Loucy (cell line): ENCODE results near the gene ABCC11.

Experiments used
- H2AFZ ChIP-seq: fragments of 200-600 bp; sonication (generic); 2 replicates; pipeline ENCODE4 v1.6.0; 2016; ENCODE audit warnings: antibody characterized with exemption, mild to moderate bottlenecking, low read length, moderate library complexity
- H3F3A ChIP-seq: fragments of 200-600 bp; 2 replicates; pipeline ENCODE4 v1.6.0; 2016; ENCODE audit warnings: antibody characterized with exemption, low read depth, mild to moderate bottlenecking
- H3K27me3 ChIP-seq: fragments of 200-600 bp; sonication (generic); 2 replicates; pipeline ENCODE4 v1.6.1; 2014; ENCODE audit warnings: low read length, mild to moderate bottlenecking; ENCODE audit not compliant: insufficient read depth, poor library complexity, severe bottlenecking
- H3K36me3 ChIP-seq: fragments of 200-600 bp; sonication (generic); 2 replicates; pipeline ENCODE4 v1.6.1; 2016; ENCODE audit warnings: low read length; ENCODE audit not compliant: insufficient read depth
- H3K4me1 ChIP-seq: fragments of 200-600 bp; sonication (generic); 2 replicates; pipeline ENCODE4 v1.5.1; 2014; ENCODE audit warnings: low read length, mild to moderate bottlenecking; ENCODE audit not compliant: insufficient read depth, poor library complexity, severe bottlenecking
- H3K4me2 ChIP-seq: fragments of 200-600 bp; sonication (generic); 2 replicates; pipeline ENCODE4 v1.6.0; 2014; ENCODE audit warnings: antibody characterized with exemption, low read length, low read depth, mild to moderate bottlenecking; ENCODE audit not compliant: poor library complexity, severe bottlenecking
- H3K4me3 ChIP-seq: fragments of 200-600 bp; sonication (generic); 2 replicates; pipeline ENCODE4 v1.5.1; 2014; ENCODE audit warnings: low read length, mild to moderate bottlenecking, mixed read lengths; ENCODE audit not compliant: poor library complexity, severe bottlenecking
- H3K79me2 ChIP-seq: fragments of 200-600 bp; sonication (generic); 2 replicates; pipeline ENCODE4 v1.6.1; 2014; ENCODE audit warnings: low read length; ENCODE audit not compliant: insufficient read depth
- H3K9ac ChIP-seq: fragments of 200-600 bp; sonication (generic); 2 replicates; pipeline ENCODE4 v1.6.0; 2014; ENCODE audit warnings: mild to moderate bottlenecking, low read depth, low read length, moderate library complexity; ENCODE audit not compliant: poor library complexity, severe bottlenecking
- H3K9me2 ChIP-seq: fragments of 200-600 bp; sonication (generic); replicated peaks from 2 replicates; pipeline ENCODE4 v1.6.1; 2016; ENCODE audit warnings: low read depth, low read length, mixed read lengths
- H3K9me3 ChIP-seq: fragments of 200-600 bp; sonication (generic); 2 replicates; pipeline ENCODE4 v1.6.1; 2014; ENCODE audit warnings: mild to moderate bottlenecking, antibody characterized with exemption, low read length, low read depth; ENCODE audit not compliant: insufficient read depth
- H4K20me1 ChIP-seq: fragments of 200-600 bp; sonication (generic); 2 replicates; pipeline ENCODE4 v1.6.0; 2014; ENCODE audit warnings: antibody characterized with exemption, low read length, mild to moderate bottlenecking; ENCODE audit not compliant: insufficient read depth, poor library complexity, severe bottlenecking
- CTCF ChIP-seq: fragments of 200-600 bp; sonication (generic); conservative IDR thresholded peaks from 2 replicates; pipeline ENCODE4 v1.5.1; 2014; ENCODE audit warnings: mild to moderate bottlenecking, antibody characterized with exemption, low read length
- EZH2phosphoT487 ChIP-seq: fragments of 200-600 bp; IDR thresholded peaks from 2 replicates; pipeline ENCODE4 v1.6.1; 2018; ENCODE audit warnings: antibody characterized with exemption, mild to moderate bottlenecking, moderate library complexity, borderline replicate concordance

ABCC11 gene

GRCh38 chr16:48133455-48134211, 113.7 kb downstream of the ABCC11 start:
- no peaks in the 10 kb centered on the region for H3K4me1 ChIP-seq
- H3F3A ChIP-seq: no peaks in the 10 kb centered on the region
- TF ChIP-seq EZH2phosphoT487 (no peak), CTCF (no peak)
- no peak overlapping the region for H3K4me3 ChIP-seq
- no peak overlapping the region for H2AFZ ChIP-seq
- no peaks in the 10 kb centered on the region for H3K9me3 ChIP-seq
- H3K9me2 ChIP-seq: no peaks in the 10 kb centered on the region
- H3K9ac ChIP-seq: no peak overlapping the region
- H3K79me2 ChIP-seq: no peaks in the 10 kb centered on the region
- no peaks in the 10 kb centered on the region for H4K20me1 ChIP-seq
- no peaks in the 10 kb centered on the region for H3K36me3 ChIP-seq
- H3K27me3 ChIP-seq: no peaks in the 10 kb centered on the region
- H3K4me2 ChIP-seq: no peak overlapping the region

GRCh38 chr16:48132696-48133095, 114.6 kb downstream of the ABCC11 start:
- no peak overlapping the region for H2AFZ ChIP-seq
- H3F3A ChIP-seq: no peaks in the 10 kb centered on the region
- no peak overlapping the region for H3K4me3 ChIP-seq
- no peak overlapping the region for H3K9ac ChIP-seq
- no peaks in the 10 kb centered on the region for H3K27me3 ChIP-seq
- no peaks in the 10 kb centered on the region for H3K79me2 ChIP-seq
- no peaks in the 10 kb centered on the region for H3K9me3 ChIP-seq
- TF ChIP-seq CTCF: no peak
- H3K9me2 ChIP-seq: no peaks in the 10 kb centered on the region
- H3K36me3 ChIP-seq: no peaks in the 10 kb centered on the region
- no peak overlapping the region for H3K4me2 ChIP-seq
- H3K4me1 ChIP-seq: no peaks in the 10 kb centered on the region
- no peaks in the 10 kb centered on the region for H4K20me1 ChIP-seq

- H4K20me1 ChIP-seq: no peaks in the 10 kb centered on the region
Observed at GRCh38 chr16:48131201-48131935, 116.0 kb downstream of the ABCC11 start.

More at GRCh38 chr16:48131201-48131935, 116.0 kb downstream of the ABCC11 start:
- H3K36me3 ChIP-seq: no peaks in the 10 kb centered on the region
- no peaks in the 10 kb centered on the region for H3F3A ChIP-seq
- H3K79me2 ChIP-seq: no peaks in the 10 kb centered on the region
- no peaks in the 10 kb centered on the region for H3K9me3 ChIP-seq
- no peak overlapping the region for H3K4me3 ChIP-seq
- no peaks in the 10 kb centered on the region for H3K4me1 ChIP-seq
- no peak overlapping the region for H2AFZ ChIP-seq
- H3K27me3 ChIP-seq: no peaks in the 10 kb centered on the region
- H3K4me2 ChIP-seq: no peak overlapping the region
- no peaks in the 10 kb centered on the region for H3K9me2 ChIP-seq
- TF ChIP-seq EZH2phosphoT487 (no peak), CTCF (no peak)
- no peak overlapping the region for H3K9ac ChIP-seq
